WTC11 (cell line): ENCODE results near the gene PITPNM3. TPM values are rescaled to one million over a fixed set of nuclear protein-coding genes. Genes with fewer than 3 reads are reported as not detected.
A peak's percentile ranks its signal among the peaks of the same experiment; 100 is the strongest.
"Not testable (repeated sequence)": the region's sequence is repeated elsewhere in the genome, so short reads cannot be mapped to it uniquely, and the experiment has no call there.

Experiments
- ATAC-seq: fragments of 200-7000 bp; cut with Tn5 transposase; 2 replicates; pipeline ENCODE4 v1.10.0; 2021; ENCODE audit warnings: mild to moderate bottlenecking, moderate library complexity
- CTCF ChIA-PET: fragments of 300-600 bp; sonication (Branson Sonifier 250); formaldehyde crosslinking; loops from one replicate; lab custom pipeline; 2021; ENCODE audit warnings: antibody characterized with exemption; lab: Charles Lee
- POLR2A ChIA-PET: fragments of 350-600 bp; sonication (Branson Sonifier 250); formaldehyde crosslinking; loops from one replicate; lab custom pipeline; 2021; ENCODE audit warnings: antibody characterized with exemption; lab: Charles Lee
- DNase-seq: peaks from one replicate; pipeline ENCODE4 v3.0.0; 2021; ENCODE audit warnings: low spot score
- H3K27ac Mint-ChIP-seq: 2 replicates; pipeline ENCODE4 v1.8.0; 2021; ENCODE audit warnings: mixed read lengths
- H3K27me3 Mint-ChIP-seq: 2 replicates; pipeline ENCODE4 v1.8.0; 2021; ENCODE audit warnings: low read depth, mild to moderate bottlenecking, moderate library complexity, mixed read lengths
- H3K36me3 Mint-ChIP-seq: 2 replicates; pipeline ENCODE4 v1.8.0; 2021; ENCODE audit warnings: mixed read lengths
- H3K4me1 Mint-ChIP-seq: 2 replicates; pipeline ENCODE4 v1.8.0; 2022; ENCODE audit warnings: mixed read lengths
- H3K4me3 Mint-ChIP-seq: 2 replicates; pipeline ENCODE4 v1.8.0; 2021; ENCODE audit warnings: mild to moderate bottlenecking, moderate library complexity, mixed read lengths
- H3K9me3 Mint-ChIP-seq: 2 replicates; pipeline ENCODE4 v1.8.0; 2021; ENCODE audit warnings: mixed read lengths
- CREB1 ChIP-seq: sonication (generic); formaldehyde crosslinking; IDR thresholded peaks from 2 replicates; pipeline ENCODE4 v1.8.0; 2023; ENCODE audit warnings: mild to moderate bottlenecking, missing genetic modification reagents
- CREM ChIP-seq: sonication (generic); formaldehyde crosslinking; IDR thresholded peaks from 2 replicates; pipeline ENCODE4 v1.8.1; 2022; ENCODE audit warnings: mild to moderate bottlenecking, missing genetic modification reagents, moderate library complexity
- EMX1 ChIP-seq: fragments of 250-450 bp; sonication (Bioruptor Pico); IDR thresholded peaks from 2 replicates; pipeline ENCODE4 v1.8.0; 2021; ENCODE audit warnings: mild to moderate bottlenecking
- FOXJ3 ChIP-seq: sonication (generic); formaldehyde crosslinking; IDR thresholded peaks from 2 replicates; pipeline ENCODE4 v1.9.0; 2021; ENCODE audit warnings: missing genetic modification reagents, mild to moderate bottlenecking, borderline replicate concordance
- GTF2I ChIP-seq: fragments of 250-450 bp; sonication (Bioruptor Pico); conservative IDR thresholded peaks from 2 replicates; pipeline ENCODE4 v1.4.0; 2021; ENCODE audit warnings: mild to moderate bottlenecking
- MXD4 ChIP-seq: fragments of 250-450 bp; sonication (Bioruptor Pico); IDR thresholded peaks from 2 replicates; pipeline ENCODE4 v1.8.0; 2021; ENCODE audit warnings: mild to moderate bottlenecking, moderate library complexity, borderline replicate concordance
- MYBL2 ChIP-seq: sonication (generic); formaldehyde crosslinking; IDR thresholded peaks from 2 replicates; pipeline ENCODE4 v1.8.1; 2023; ENCODE audit warnings: mild to moderate bottlenecking, moderate library complexity, missing genetic modification reagents
- NFE2L1 ChIP-seq: sonication (generic); formaldehyde crosslinking; IDR thresholded peaks from 2 replicates; pipeline ENCODE4 v1.8.1; 2023; ENCODE audit warnings: missing genetic modification reagents
- NR2C2 ChIP-seq: sonication (generic); formaldehyde crosslinking; IDR thresholded peaks from 2 replicates; pipeline ENCODE4 v1.8.0; 2022; ENCODE audit warnings: mild to moderate bottlenecking, missing genetic modification reagents
- SMAD4 ChIP-seq: sonication (generic); formaldehyde crosslinking; IDR thresholded peaks from 2 replicates; pipeline ENCODE4 v1.8.0; 2022; ENCODE audit warnings: mild to moderate bottlenecking, missing genetic modification reagents
- TCF7 ChIP-seq: sonication (generic); formaldehyde crosslinking; IDR thresholded peaks from 2 replicates; pipeline ENCODE4 v1.8.0; 2022; ENCODE audit warnings: mild to moderate bottlenecking, low read depth, missing genetic modification reagents, moderate library complexity
- TP53 ChIP-seq: sonication (generic); formaldehyde crosslinking; IDR thresholded peaks from 2 replicates; pipeline ENCODE4 v1.8.1; 2023; ENCODE audit warnings: mild to moderate bottlenecking, missing genetic modification reagents
- ZBTB21 ChIP-seq: sonication (generic); formaldehyde crosslinking; IDR thresholded peaks from 2 replicates; pipeline ENCODE4 v1.8.1; 2023; ENCODE audit warnings: mild to moderate bottlenecking, missing genetic modification reagents, borderline replicate concordance
- ZNF219 ChIP-seq: sonication (generic); formaldehyde crosslinking; IDR thresholded peaks from 2 replicates; pipeline ENCODE4 v1.8.0; 2023; ENCODE audit warnings: missing genetic modification reagents, mild to moderate bottlenecking, borderline replicate concordance
- ZNF232 ChIP-seq: sonication (generic); formaldehyde crosslinking; IDR thresholded peaks from 2 replicates; pipeline ENCODE4 v1.8.0; 2022; ENCODE audit warnings: mild to moderate bottlenecking, missing genetic modification reagents
- ZNF396 ChIP-seq: fragments of 250-450 bp; sonication (Bioruptor Pico); IDR thresholded peaks from 2 replicates; pipeline ENCODE4 v1.8.0; 2021; ENCODE audit warnings: mild to moderate bottlenecking, moderate library complexity, borderline replicate concordance
- ZNF423 ChIP-seq: fragments of 250-450 bp; sonication (Bioruptor Pico); IDR thresholded peaks from 2 replicates; pipeline ENCODE4 v2.1.2; 2022; ENCODE audit warnings: mild to moderate bottlenecking, moderate library complexity
- total RNA-seq: library from RNA; stranded (reverse); gene quantifications from 3 replicates; pipeline ENCODE4 v1.2.3, GENCODE V29; 2021
- TF ChIP-seq, protein P1 (sequence below): fragments of 200-600 bp; IDR thresholded peaks from 2 replicates; pipeline ENCODE4 v1.8.0; 2022; ENCODE audit warnings: antibody characterized with exemption
- TF ChIP-seq, protein P2 (sequence below): sonication (generic); formaldehyde crosslinking; IDR thresholded peaks from 2 replicates; pipeline ENCODE4 v1.8.1; 2022; ENCODE audit warnings: missing genetic modification reagents, borderline replicate concordance
- TF ChIP-seq, protein P3 (sequence below): sonication (generic); formaldehyde crosslinking; IDR thresholded peaks from 2 replicates; pipeline ENCODE4 v1.8.0; 2022; ENCODE audit warnings: missing genetic modification reagents
- TF ChIP-seq, protein P4 (sequence below): sonication (generic); formaldehyde crosslinking; IDR thresholded peaks from 2 replicates; pipeline ENCODE4 v1.8.1; 2023; ENCODE audit warnings: mild to moderate bottlenecking, missing genetic modification reagents, moderate library complexity
- TF ChIP-seq, protein P5 (sequence below): sonication (generic); formaldehyde crosslinking; IDR thresholded peaks from 2 replicates; pipeline ENCODE4 v1.8.0; 2023; ENCODE audit warnings: missing genetic modification reagents
- TF ChIP-seq, protein P6 (sequence below): sonication (generic); formaldehyde crosslinking; conservative IDR thresholded peaks from 2 replicates; pipeline ENCODE4 v1.8.1; 2023; ENCODE audit warnings: mild to moderate bottlenecking, low read depth, missing genetic modification reagents, moderate library complexity

PITPNM3 gene
- total RNA-seq, 1 experiment from 2014 or later = 2.8 TPM

DNA sequence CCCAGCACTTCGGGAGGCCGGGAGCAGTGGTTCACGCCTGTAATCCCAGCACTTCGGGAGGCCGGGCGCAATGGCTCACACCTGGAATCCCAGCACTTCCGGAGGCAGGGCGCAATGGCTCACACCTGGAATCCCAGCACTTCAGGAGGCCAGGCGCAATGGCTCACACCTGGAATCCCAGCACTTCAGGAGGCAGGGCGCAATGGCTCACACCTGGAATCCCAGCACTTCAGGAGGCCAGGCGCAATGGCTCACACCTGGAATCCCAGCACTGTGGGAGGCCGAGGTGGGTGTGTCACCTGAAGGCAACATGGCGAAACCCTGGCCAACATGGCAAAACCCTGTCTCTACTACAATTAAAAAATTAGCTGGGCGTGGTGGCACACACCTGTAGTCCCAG lies 37.0 kb upstream of the PITPNM3 start:
- H3K9me3 Mint-ChIP-seq, DNase-seq, H3K27ac Mint-ChIP-seq, H3K4me3 Mint-ChIP-seq, CTCF ChIA-PET, POLR2A ChIA-PET, ATAC-seq, H3K27me3 Mint-ChIP-seq, H3K4me1 Mint-ChIP-seq: not testable (repeated sequence)
- peaks cover 47% of the 10 kb centered on the region for H3K36me3 Mint-ChIP-seq

DNA sequence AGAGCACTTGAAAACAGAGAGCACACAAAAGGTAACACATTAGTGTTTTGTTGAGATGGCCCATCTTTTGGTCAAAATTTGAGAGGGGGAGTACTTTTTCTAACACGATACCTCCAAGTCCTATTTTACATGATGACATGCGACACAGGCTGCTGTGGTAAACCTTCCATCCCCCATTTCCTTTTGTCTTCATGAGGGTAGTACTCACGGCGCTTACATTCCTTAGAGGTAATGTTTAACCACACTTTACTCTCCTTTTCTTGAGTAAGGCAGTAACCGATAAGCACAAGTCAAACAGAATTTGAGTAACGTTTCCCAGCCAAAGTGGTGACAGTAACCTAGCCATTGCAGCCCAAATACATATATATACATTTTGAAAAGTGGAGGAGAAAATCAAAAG lies 35.8 kb upstream of the PITPNM3 start:
- peak overlapping the region; percentile 12; the same call in 1 of the 2 replicates for H3K27ac Mint-ChIP-seq
- H3K27me3 Mint-ChIP-seq = no peaks in the 10 kb centered on the region
- no peak for ATAC-seq
- no peak overlapping the region for H3K4me3 Mint-ChIP-seq
- ChIA-PET CTCF (no interaction called here), POLR2A (no interaction called here)
- TF ChIP-seq TCF7 (CRISPR knock-in tag) = no peak
- no peak for TF ChIP-seq ZNF232
- no peak for TF ChIP-seq EMX1 (CRISPR knock-in tag)
- no peak for TF ChIP-seq NFE2L1 (CRISPR knock-in tag)
- TF ChIP-seq GTF2I = no peak
- TF ChIP-seq ZNF423 = no peak
- no peak for TF ChIP-seq FOXJ3 (CRISPR knock-in tag)
- TF ChIP-seq MXD4 (CRISPR knock-in tag) = no peak
- no peak for TF ChIP-seq SMAD4 (CRISPR knock-in tag)
- peaks cover 4% of the 10 kb centered on the region for H3K4me1 Mint-ChIP-seq
- peaks cover 55% of the 10 kb centered on the region for H3K36me3 Mint-ChIP-seq
- H3K9me3 Mint-ChIP-seq = no peaks in the 10 kb centered on the region
- DNase-seq = no peak

DNA sequence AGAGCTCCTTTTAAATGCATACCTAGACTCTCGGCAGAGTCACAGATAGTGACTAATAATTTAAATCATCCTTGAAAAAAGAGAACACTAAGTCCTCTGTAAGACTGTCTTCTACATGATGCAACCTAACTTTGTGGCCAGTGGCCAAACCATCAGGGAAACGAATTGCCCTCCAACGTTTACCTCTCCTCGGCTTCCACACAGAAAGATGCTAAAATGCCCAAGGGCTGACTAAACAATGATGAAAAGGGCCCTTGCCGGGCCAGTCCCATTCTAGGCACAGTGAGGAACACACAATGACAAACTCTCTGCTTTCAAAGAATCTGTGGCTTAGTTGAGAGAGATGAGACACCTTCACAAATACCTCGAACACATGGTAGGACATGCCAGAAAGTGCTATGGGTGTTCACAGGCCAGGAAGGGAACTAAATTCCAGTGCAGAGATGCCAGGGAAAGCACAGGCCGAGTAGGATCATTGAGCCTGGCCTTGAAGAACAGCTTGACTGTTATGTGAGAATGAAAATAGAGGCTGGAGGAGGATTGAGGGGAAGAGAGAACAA lies 35.3 kb upstream of the PITPNM3 start:
- DNase-seq (no peak), ATAC-seq (no peak)
- POLR2A ChIA-PET = no interaction called here
- H3K27me3 Mint-ChIP-seq = no peaks in the 10 kb centered on the region
- CTCF ChIA-PET = no interaction called here
- peaks cover 4% of the 10 kb centered on the region for H3K4me1 Mint-ChIP-seq
- peaks cover 55% of the 10 kb centered on the region for H3K36me3 Mint-ChIP-seq
- H3K4me3 Mint-ChIP-seq = no peak overlapping the region
- peak overlapping the region; percentile 12 for H3K27ac Mint-ChIP-seq
- no peaks in the 10 kb centered on the region for H3K9me3 Mint-ChIP-seq
- TF ChIP-seq MYBL2 (CRISPR knock-in tag) (no peak), TP53 (CRISPR knock-in tag) (no peak), NR2C2 (no peak), CREM (CRISPR knock-in tag) (no peak), ZBTB21 (CRISPR knock-in tag) (no peak), CREB1 (CRISPR knock-in tag) (no peak), FOXJ3 (CRISPR knock-in tag) (no peak), ZNF219 (CRISPR knock-in tag) (no peak), ZNF396 (CRISPR knock-in tag) (no peak)
- TF ChIP-seq, protein P1, sequence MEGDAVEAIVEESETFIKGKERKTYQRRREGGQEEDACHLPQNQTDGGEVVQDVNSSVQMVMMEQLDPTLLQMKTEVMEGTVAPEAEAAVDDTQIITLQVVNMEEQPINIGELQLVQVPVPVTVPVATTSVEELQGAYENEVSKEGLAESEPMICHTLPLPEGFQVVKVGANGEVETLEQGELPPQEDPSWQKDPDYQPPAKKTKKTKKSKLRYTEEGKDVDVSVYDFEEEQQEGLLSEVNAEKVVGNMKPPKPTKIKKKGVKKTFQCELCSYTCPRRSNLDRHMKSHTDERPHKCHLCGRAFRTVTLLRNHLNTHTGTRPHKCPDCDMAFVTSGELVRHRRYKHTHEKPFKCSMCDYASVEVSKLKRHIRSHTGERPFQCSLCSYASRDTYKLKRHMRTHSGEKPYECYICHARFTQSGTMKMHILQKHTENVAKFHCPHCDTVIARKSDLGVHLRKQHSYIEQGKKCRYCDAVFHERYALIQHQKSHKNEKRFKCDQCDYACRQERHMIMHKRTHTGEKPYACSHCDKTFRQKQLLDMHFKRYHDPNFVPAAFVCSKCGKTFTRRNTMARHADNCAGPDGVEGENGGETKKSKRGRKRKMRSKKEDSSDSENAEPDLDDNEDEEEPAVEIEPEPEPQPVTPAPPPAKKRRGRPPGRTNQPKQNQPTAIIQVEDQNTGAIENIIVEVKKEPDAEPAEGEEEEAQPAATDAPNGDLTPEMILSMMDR = no peak
- TF ChIP-seq, protein P2, sequence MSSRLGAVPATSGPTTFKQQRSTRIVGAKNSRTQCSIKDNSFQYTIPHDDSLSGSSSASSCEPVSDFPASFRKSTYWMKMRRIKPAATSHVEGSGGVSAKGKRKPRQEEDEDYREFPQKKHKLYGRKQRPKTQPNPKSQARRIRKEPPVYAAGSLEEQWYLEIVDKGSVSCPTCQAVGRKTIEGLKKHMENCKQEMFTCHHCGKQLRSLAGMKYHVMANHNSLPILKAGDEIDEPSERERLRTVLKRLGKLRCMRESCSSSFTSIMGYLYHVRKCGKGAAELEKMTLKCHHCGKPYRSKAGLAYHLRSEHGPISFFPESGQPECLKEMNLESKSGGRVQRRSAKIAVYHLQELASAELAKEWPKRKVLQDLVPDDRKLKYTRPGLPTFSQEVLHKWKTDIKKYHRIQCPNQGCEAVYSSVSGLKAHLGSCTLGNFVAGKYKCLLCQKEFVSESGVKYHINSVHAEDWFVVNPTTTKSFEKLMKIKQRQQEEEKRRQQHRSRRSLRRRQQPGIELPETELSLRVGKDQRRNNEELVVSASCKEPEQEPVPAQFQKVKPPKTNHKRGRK (CRISPR knock-in tag) = no peak
- TF ChIP-seq, protein P3, sequence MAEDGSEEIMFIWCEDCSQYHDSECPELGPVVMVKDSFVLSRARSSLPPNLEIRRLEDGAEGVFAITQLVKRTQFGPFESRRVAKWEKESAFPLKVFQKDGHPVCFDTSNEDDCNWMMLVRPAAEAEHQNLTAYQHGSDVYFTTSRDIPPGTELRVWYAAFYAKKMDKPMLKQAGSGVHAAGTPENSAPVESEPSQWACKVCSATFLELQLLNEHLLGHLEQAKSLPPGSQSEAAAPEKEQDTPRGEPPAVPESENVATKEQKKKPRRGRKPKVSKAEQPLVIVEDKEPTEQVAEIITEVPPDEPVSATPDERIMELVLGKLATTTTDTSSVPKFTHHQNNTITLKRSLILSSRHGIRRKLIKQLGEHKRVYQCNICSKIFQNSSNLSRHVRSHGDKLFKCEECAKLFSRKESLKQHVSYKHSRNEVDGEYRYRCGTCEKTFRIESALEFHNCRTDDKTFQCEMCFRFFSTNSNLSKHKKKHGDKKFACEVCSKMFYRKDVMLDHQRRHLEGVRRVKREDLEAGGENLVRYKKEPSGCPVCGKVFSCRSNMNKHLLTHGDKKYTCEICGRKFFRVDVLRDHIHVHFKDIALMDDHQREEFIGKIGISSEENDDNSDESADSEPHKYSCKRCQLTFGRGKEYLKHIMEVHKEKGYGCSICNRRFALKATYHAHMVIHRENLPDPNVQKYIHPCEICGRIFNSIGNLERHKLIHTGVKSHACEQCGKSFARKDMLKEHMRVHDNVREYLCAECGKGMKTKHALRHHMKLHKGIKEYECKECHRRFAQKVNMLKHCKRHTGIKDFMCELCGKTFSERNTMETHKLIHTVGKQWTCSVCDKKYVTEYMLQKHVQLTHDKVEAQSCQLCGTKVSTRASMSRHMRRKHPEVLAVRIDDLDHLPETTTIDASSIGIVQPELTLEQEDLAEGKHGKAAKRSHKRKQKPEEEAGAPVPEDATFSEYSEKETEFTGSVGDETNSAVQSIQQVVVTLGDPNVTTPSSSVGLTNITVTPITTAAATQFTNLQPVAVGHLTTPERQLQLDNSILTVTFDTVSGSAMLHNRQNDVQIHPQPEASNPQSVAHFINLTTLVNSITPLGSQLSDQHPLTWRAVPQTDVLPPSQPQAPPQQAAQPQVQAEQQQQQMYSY (CRISPR knock-in tag) = no peak
- TF ChIP-seq, protein P4, sequence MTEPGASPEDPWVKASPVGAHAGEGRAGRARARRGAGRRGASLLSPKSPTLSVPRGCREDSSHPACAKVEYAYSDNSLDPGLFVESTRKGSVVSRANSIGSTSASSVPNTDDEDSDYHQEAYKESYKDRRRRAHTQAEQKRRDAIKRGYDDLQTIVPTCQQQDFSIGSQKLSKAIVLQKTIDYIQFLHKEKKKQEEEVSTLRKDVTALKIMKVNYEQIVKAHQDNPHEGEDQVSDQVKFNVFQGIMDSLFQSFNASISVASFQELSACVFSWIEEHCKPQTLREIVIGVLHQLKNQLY (CRISPR knock-in tag) = no peak
- TF ChIP-seq, protein P5, sequence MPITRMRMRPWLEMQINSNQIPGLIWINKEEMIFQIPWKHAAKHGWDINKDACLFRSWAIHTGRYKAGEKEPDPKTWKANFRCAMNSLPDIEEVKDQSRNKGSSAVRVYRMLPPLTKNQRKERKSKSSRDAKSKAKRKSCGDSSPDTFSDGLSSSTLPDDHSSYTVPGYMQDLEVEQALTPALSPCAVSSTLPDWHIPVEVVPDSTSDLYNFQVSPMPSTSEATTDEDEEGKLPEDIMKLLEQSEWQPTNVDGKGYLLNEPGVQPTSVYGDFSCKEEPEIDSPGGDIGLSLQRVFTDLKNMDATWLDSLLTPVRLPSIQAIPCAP = no peak
- TF ChIP-seq, protein P6, sequence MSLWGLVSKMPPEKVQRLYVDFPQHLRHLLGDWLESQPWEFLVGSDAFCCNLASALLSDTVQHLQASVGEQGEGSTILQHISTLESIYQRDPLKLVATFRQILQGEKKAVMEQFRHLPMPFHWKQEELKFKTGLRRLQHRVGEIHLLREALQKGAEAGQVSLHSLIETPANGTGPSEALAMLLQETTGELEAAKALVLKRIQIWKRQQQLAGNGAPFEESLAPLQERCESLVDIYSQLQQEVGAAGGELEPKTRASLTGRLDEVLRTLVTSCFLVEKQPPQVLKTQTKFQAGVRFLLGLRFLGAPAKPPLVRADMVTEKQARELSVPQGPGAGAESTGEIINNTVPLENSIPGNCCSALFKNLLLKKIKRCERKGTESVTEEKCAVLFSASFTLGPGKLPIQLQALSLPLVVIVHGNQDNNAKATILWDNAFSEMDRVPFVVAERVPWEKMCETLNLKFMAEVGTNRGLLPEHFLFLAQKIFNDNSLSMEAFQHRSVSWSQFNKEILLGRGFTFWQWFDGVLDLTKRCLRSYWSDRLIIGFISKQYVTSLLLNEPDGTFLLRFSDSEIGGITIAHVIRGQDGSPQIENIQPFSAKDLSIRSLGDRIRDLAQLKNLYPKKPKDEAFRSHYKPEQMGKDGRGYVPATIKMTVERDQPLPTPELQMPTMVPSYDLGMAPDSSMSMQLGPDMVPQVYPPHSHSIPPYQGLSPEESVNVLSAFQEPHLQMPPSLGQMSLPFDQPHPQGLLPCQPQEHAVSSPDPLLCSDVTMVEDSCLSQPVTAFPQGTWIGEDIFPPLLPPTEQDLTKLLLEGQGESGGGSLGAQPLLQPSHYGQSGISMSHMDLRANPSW (CRISPR knock-in tag) = no peak
